K562 (cell line): Measurements from ENCODE around the gene CACNA2D3. TPM values are rescaled to one million over a fixed set of nuclear protein-coding genes. Genes with fewer than 3 reads are reported as not detected.

ENCODE experiments used
- ATAC-seq: fragments of 200-7000 bp; cut with Tn5 transposase; 3 replicates; pipeline ENCODE4 v1.9.1; 2020; ENCODE audit warnings: moderate library complexity
- BruUV-seq: library from RNA; stranded (reverse); fragments of 400-500 nt; replicated peaks from 2 replicates; lab custom pipeline; 2021; lab: Mats Ljungman, UMichigan
- CTCF ChIA-PET: fragments of 300-600 bp; formaldehyde crosslinking; extraction: SDS; loops from one replicate; lab custom pipeline; 2021; ENCODE audit warnings: low intra/inter-chr PET ratio; lab: Yijun Ruan, JAX
- POLR2A ChIA-PET: fragments of 300-600, 350-650 bp; sonication (Branson Sonifier 250); formaldehyde crosslinking; extraction: SDS; loops from one replicate; lab custom pipeline; 2021; ENCODE audit warnings: antibody characterized with exemption, inconsistent platforms; lab: Yijun Ruan, JAX
- DNase-seq, 4 experiments: peaks; one replicate each; pipeline versions ENCODE4 v3.0.0 to v3.0.0-alpha.2; 2011 to 2018; ENCODE audit warnings: low spot score in 3 of 4, mixed read lengths in 3 of 4; ENCODE audit errors: extremely low read depth in 1 of 4
- FAIRE-seq: peaks from 2 replicates; lab custom pipeline; 2011; peaks lifted over from hg19 to GRCh38; lab: Jason Lieb, UNC
- H2AFZ ChIP-seq: 2 replicates; pipeline ENCODE4 v1.6.0; 2011; ENCODE audit warnings: low read depth, low read length, control low read depth, inconsistent platforms
- H3K27ac ChIP-seq: fragments of 200-600 bp; 3 replicates; pipeline ENCODE4 v1.8.0; 2011; ENCODE audit warnings: low read depth, mild to moderate bottlenecking, control low read depth, inconsistent platforms, low read length, moderate library complexity, mixed read lengths; ENCODE audit errors: extremely low read depth
- H3K27me3 ChIP-seq, 2 experiments: fragments of 300-600 bp in 1 of 2; 2 replicates in 1 of 2; 3 replicates in 1 of 2; pipeline versions ENCODE4 v1.6.0 to v1.8.0; 2011; ENCODE audit warnings: inconsistent platforms in 2 of 2, low read length in 2 of 2, mild to moderate bottlenecking in 1 of 2, mixed read lengths in 1 of 2, moderate library complexity in 1 of 2; ENCODE audit not compliant: control insufficient read depth in 2 of 2, insufficient read depth in 2 of 2
- H3K36me3 ChIP-seq: fragments of 300-600 bp; 3 replicates; pipeline ENCODE4 v1.8.0; 2011; ENCODE audit warnings: mild to moderate bottlenecking, low read length, inconsistent platforms; ENCODE audit not compliant: control insufficient read depth, insufficient read depth
- H3K4me1 ChIP-seq, 2 experiments: fragments of 200-600 bp in 1 of 2; replicated peaks in 1 of 2; 2 replicates in 1 of 2; 3 replicates in 1 of 2; pipeline versions ENCODE4 v1.5.1 to v1.8.0; 2011; ENCODE audit warnings: inconsistent platforms in 2 of 2, low read length in 2 of 2, mild to moderate bottlenecking in 1 of 2, mixed read lengths in 1 of 2, moderate library complexity in 1 of 2; ENCODE audit not compliant: control insufficient read depth in 2 of 2, insufficient read depth in 2 of 2
- H3K4me2 ChIP-seq: 2 replicates; pipeline ENCODE4 v1.6.1; 2011; ENCODE audit warnings: low read length, control low read depth, inconsistent platforms, mixed read lengths; ENCODE audit not compliant: insufficient read depth
- H3K4me3 ChIP-seq: fragments of 200-600 bp; sonication (generic), shearing (Covaris generic); 2 replicates; pipeline ENCODE4 v1.5.1; 2016; ENCODE audit warnings: control low read depth, inconsistent platforms
- H3K79me2 ChIP-seq: fragments of 200-600 bp; 3 replicates; pipeline ENCODE4 v1.8.0; 2011; ENCODE audit warnings: low read length, inconsistent platforms; ENCODE audit not compliant: control insufficient read depth, insufficient read depth
- H3K9ac ChIP-seq, 2 experiments: 2 replicates each; pipeline versions ENCODE4 v1.6.0 to v1.6.1; 2011; ENCODE audit warnings: low read depth in 2 of 2, low read length in 2 of 2, control low read depth in 1 of 2, inconsistent platforms in 1 of 2, mild to moderate bottlenecking in 1 of 2, mixed read lengths in 1 of 2; ENCODE audit not compliant: insufficient read depth in 1 of 2
- H3K9me1 ChIP-seq: one replicate; pipeline ENCODE4 v1.6.0; 2011; ENCODE audit warnings: inconsistent platforms, mild to moderate bottlenecking, low read length, moderate library complexity; ENCODE audit not compliant: control insufficient read depth, insufficient read depth
- H3K9me3 ChIP-seq: replicated peaks from 2 replicates; pipeline ENCODE4 v1.5.1; 2011; ENCODE audit warnings: low read depth, low read length, inconsistent platforms; ENCODE audit not compliant: control insufficient read depth, insufficient read depth
- H4K20me1 ChIP-seq: replicated peaks from 2 replicates; pipeline ENCODE4 v1.6.1; 2011; ENCODE audit warnings: low read length, inconsistent platforms, mixed read lengths; ENCODE audit not compliant: control insufficient read depth, insufficient read depth
- BCL6 ChIP-seq: fragments of 250-450 bp; sonication (Bioruptor Pico); IDR thresholded peaks from 2 replicates; pipeline ENCODE4 v1.4.0; 2020
- CREB1 ChIP-seq, 2 experiments: sonication (generic) in 1 of 2; formaldehyde crosslinking in 1 of 2; IDR thresholded peaks; 2 replicates each; pipeline versions ENCODE4 v1.6.1 to v1.8.0; 2012 to 2022; ENCODE audit warnings: inconsistent platforms in 1 of 2, mild to moderate bottlenecking in 1 of 2, missing genetic modification reagents in 1 of 2, moderate library complexity in 1 of 2
- DACH1 ChIP-seq: fragments of 450-650 bp; IDR thresholded peaks from 2 replicates; pipeline ENCODE4 v1.6.1; 2018; ENCODE audit not compliant: partially characterized antibody
- FOXK1 ChIP-seq: sonication (generic); formaldehyde crosslinking; IDR thresholded peaks from 2 replicates; pipeline ENCODE4 v1.8.0; 2022; ENCODE audit warnings: missing genetic modification reagents, mild to moderate bottlenecking, borderline replicate concordance
- STAT5A ChIP-seq: IDR thresholded peaks from 2 replicates; pipeline ENCODE4 v1.6.1; 2012; ENCODE audit warnings: low read length, inconsistent platforms, borderline replicate concordance
- TEAD1 ChIP-seq, 2 experiments: fragments of 450-650 bp in 1 of 2; sonication (generic) in 1 of 2; formaldehyde crosslinking; IDR thresholded peaks; 2 replicates each; pipeline versions ENCODE4 v1.4.0 to v1.8.0; 2020 to 2022; ENCODE audit warnings: mild to moderate bottlenecking in 2 of 2, missing genetic modification reagents in 1 of 2
- THRAP3 ChIP-seq: fragments of 450-650 bp; IDR thresholded peaks from 2 replicates; pipeline ENCODE4 v1.6.1; 2016; ENCODE audit warnings: mild to moderate bottlenecking, inconsistent platforms, borderline replicate concordance
- XRCC5 ChIP-seq: fragments of 200-400 bp; formaldehyde crosslinking; IDR thresholded peaks from 2 replicates; pipeline ENCODE4 v1.6.1; 2017; ENCODE audit warnings: low read depth, mild to moderate bottlenecking, low read length
- ZNF785 ChIP-seq: fragments of 250-450 bp; sonication (Bioruptor Pico); IDR thresholded peaks from 2 replicates; pipeline ENCODE4 v1.4.0; 2020; ENCODE audit warnings: mild to moderate bottlenecking
- WGBS: fragments of 100-300 bp; shearing (Covaris generic); methylation state at CpG from one replicate; pipeline ENCODE4 v1.1.6; 2016; ENCODE audit warnings: low coverage, mixed read lengths; ENCODE audit not compliant: insufficient coverage; ENCODE audit errors: missing lambda C conversion rate; 5-methylcytosine and 5-hydroxymethylcytosine counted together
- in situ Hi-C: fragments of 300-500 bp; cut with MboI; formaldehyde crosslinking; loops from 4 replicates; pipeline ENCODE4 v1.15.0; 2018; ENCODE audit warnings: inconsistent platforms, mixed read lengths
- intact Hi-C: fragments of 100-400 bp; cut with micrococcal nuclease; formaldehyde crosslinking; loops from 2 replicates; pipeline ENCODE4 v1.14.2; 2022
- polyA plus RNA-seq, 8 experiments: library from polyadenylated mRNA; depleted of rRNA in 4 of 8; stranded (reverse) in 5 of 8; unstranded in 3 of 8; fragments of >200 nt; fragmentation: Nextera tagmentation in 2 of 8; fragmentation: Illumina TruSeq in 1 of 8; extraction: Ambion mirVana in 2 of 8; extraction: Trizol in 1 of 8; gene quantifications; 2 replicates each; pipeline versions ENCODE4 v1.2.1 to v1.2.3, GENCODE V29; 2011 to 2014; ENCODE audit warnings: inconsistent platforms in 1 of 8, missing spikeins in 1 of 8
- total RNA-seq, 7 experiments: library from RNA; depleted of rRNA in 6 of 7; stranded (reverse); fragments of >200 nt in 6 of 7; fragmentation: Illumina TruSeq in 2 of 7; extraction: Trizol in 2 of 7; gene quantifications; 2 replicates each; pipeline versions ENCODE4 v1.2.1 to v1.2.3, GENCODE V29; 2011 to 2021; ENCODE audit warnings: low replicate concordance in 1 of 7
- TF ChIP-seq, protein P1 (sequence below): fragments of 250-450 bp; sonication (Bioruptor Pico); IDR thresholded peaks from 2 replicates; pipeline ENCODE4 v1.8.0; 2022; ENCODE audit warnings: moderate library complexity, mild to moderate bottlenecking, inconsistent platforms
- TF ChIP-seq, protein P2 (sequence below), 2 experiments: fragments of 450-650 bp; IDR thresholded peaks; 2 replicates each; pipeline ENCODE4 v1.6.1; 2016
- TF ChIP-seq, protein P3 (sequence below): IDR thresholded peaks from 2 replicates; pipeline ENCODE4 v1.6.1; 2014; ENCODE audit warnings: antibody characterized with exemption
- TF ChIP-seq, protein P4 (sequence below): fragments of 250-450 bp; sonication (Bioruptor Pico); IDR thresholded peaks from 2 replicates; pipeline ENCODE4 v1.5.0; 2021

CACNA2D3 gene
- total and polyA plus RNA-seq, 9 of the 15 experiments (the other 6 are each of a cell fraction or from before 2014, with no cell fraction given), result 0.01 TPM; not detected in 8

DNA sequence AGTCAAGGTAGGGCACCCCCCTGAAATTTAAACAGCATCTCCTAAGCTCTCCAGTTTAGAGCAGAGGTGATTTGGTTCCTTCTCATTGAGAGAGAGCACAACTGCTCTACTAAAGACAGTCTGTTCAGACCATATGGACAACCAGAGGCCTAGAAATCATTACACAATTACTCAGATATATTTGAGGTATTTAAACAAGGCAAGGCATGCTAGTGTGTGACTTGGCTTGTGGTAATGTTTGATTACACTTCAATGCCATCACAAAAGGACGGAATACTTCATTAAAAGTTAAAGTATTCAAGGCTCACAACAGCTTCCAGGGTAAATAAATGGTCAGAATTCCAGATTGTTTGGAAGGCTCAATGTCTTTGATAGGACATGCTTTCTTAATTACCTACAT lies 695.3 kb downstream of the CACNA2D3 start:
- ATAC-seq (no peak), DNase-seq (no peak), FAIRE-seq (no peak)
- Histone ChIP-seq H3K27ac (no peak overlapping the region), H3K4me1 (no peaks in the 10 kb centered on the region), H2AFZ (no peak overlapping the region), H3K4me3 (no peak overlapping the region), H3K9me3 (no peaks in the 10 kb centered on the region), H4K20me1 (no peaks in the 10 kb centered on the region), H3K4me2 (no peak overlapping the region), H3K79me2 (no peaks in the 10 kb centered on the region), H3K36me3 (no peaks in the 10 kb centered on the region), H3K9me1 (no peaks in the 10 kb centered on the region), H3K27me3 (no peaks in the 10 kb centered on the region), H3K9ac (no peak overlapping the region)
- 0% methylated on average over 1 of the region's 1 CpG for WGBS
- CTCF ChIA-PET, result no interaction called here
- TF ChIP-seq CREB1 (IDR thresholded peaks at IDR 0.05), result no peak
- no peak for TF ChIP-seq CREB1 (CRISPR knock-in tag; IDR thresholded peaks at IDR 0.05)
- no peak for TF ChIP-seq XRCC5
- in situ Hi-C loops (no loop called here), intact Hi-C loops (no loop called here)
- POLR2A ChIA-PET, result no interaction called here
- BruUV-seq, result no TSS peak

DNA sequence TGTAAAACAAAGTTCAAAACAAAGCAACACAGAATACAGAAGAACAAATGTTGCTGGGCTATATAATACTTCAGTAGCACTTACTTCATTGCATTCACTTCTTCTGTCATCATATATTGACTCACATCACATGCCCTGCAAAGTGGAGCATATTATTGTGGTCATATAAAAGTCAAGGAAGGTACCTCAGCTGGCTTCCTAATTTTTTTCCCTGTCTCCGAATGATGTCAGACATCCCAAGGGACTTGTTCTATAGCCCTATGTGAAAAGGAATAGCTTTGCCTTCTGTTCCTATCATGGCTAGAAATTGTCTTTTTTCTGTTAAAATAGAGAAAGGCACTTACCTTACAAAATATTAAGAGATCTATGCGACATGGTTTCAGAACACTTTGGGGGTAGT lies 696.1 kb downstream of the CACNA2D3 start:
- H3K27ac ChIP-seq, result no peak overlapping the region
- no peak overlapping the region for H3K4me3 ChIP-seq
- BruUV-seq, result no TSS peak
- no peak overlapping the region for H2AFZ ChIP-seq
- no peaks in the 10 kb centered on the region for H4K20me1 ChIP-seq
- intact Hi-C loops (no loop called here), in situ Hi-C loops (no loop called here)
- no peaks in the 10 kb centered on the region for H3K4me1 ChIP-seq
- 0% methylated on average over 2 of the region's 2 CpGs for WGBS
- DNase-seq (no peak), ATAC-seq (no peak), FAIRE-seq (no peak)
- H3K36me3 ChIP-seq, result no peaks in the 10 kb centered on the region
- no peak overlapping the region for H3K9ac ChIP-seq
- no peaks in the 10 kb centered on the region for H3K9me1 ChIP-seq
- ChIA-PET CTCF (no interaction called here), POLR2A (no interaction called here)
- H3K9me3 ChIP-seq, result no peaks in the 10 kb centered on the region
- H3K79me2 ChIP-seq, result no peaks in the 10 kb centered on the region
- H3K4me2 ChIP-seq, result no peak overlapping the region
- no peaks in the 10 kb centered on the region for H3K27me3 ChIP-seq
- TF ChIP-seq, protein P1, sequence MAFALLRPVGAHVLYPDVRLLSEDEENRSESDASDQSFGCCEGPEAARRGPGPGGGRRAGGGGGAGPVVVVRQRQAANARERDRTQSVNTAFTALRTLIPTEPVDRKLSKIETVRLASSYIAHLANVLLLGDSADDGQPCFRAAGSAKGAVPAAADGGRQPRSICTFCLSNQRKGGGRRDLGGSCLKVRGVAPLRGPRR (CRISPR knock-in tag), result no peak
- TF ChIP-seq BCL6 (CRISPR knock-in tag), result no peak
- TF ChIP-seq, protein P2, sequence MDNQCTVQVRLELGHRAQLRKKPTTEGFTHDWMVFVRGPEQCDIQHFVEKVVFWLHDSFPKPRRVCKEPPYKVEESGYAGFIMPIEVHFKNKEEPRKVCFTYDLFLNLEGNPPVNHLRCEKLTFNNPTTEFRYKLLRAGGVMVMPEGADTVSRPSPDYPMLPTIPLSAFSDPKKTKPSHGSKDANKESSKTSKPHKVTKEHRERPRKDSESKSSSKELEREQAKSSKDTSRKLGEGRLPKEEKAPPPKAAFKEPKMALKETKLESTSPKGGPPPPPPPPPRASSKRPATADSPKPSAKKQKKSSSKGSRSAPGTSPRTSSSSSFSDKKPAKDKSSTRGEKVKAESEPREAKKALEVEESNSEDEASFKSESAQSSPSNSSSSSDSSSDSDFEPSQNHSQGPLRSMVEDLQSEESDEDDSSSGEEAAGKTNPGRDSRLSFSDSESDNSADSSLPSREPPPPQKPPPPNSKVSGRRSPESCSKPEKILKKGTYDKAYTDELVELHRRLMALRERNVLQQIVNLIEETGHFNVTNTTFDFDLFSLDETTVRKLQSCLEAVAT (IDR thresholded peaks at IDR 0.05), result no peak
- no peak for TF ChIP-seq THRAP3
- no peak for TF ChIP-seq FOXK1 (CRISPR knock-in tag)
- TF ChIP-seq, protein P3, sequence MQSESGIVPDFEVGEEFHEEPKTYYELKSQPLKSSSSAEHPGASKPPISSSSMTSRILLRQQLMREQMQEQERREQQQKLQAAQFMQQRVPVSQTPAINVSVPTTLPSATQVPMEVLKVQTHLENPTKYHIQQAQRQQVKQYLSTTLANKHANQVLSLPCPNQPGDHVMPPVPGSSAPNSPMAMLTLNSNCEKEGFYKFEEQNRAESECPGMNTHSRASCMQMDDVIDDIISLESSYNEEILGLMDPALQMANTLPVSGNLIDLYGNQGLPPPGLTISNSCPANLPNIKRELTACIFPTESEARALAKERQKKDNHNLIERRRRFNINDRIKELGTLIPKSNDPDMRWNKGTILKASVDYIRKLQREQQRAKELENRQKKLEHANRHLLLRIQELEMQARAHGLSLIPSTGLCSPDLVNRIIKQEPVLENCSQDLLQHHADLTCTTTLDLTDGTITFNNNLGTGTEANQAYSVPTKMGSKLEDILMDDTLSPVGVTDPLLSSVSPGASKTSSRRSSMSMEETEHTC, result no peak
- no peak for TF ChIP-seq TEAD1 (CRISPR knock-in tag; IDR thresholded peaks at IDR 0.05)
- no peak for TF ChIP-seq DACH1
- no peak for TF ChIP-seq STAT5A
- TF ChIP-seq, protein P4, sequence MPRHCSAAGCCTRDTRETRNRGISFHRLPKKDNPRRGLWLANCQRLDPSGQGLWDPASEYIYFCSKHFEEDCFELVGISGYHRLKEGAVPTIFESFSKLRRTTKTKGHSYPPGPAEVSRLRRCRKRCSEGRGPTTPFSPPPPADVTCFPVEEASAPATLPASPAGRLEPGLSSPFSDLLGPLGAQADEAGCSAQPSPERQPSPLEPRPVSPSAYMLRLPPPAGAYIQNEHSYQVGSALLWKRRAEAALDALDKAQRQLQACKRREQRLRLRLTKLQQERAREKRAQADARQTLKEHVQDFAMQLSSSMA (CRISPR knock-in tag), result no peak
- no peak for TF ChIP-seq ZNF785 (CRISPR knock-in tag)
